Psoas muscle (tissue), 8 donors: Measurements from ENCODE around the gene NEURL2. TPM values are rescaled to one million over a fixed set of nuclear protein-coding genes. Genes with fewer than 3 reads are reported as not detected.

Source experiments
- ATAC-seq, 4 donors: fragments of 200-7000 bp; cut with Tn5 transposase; one replicate each; pipeline ENCODE4 v1.9.1; 2020; ENCODE audit warnings: moderate library complexity in 3 of 4, mild to moderate bottlenecking in 2 of 4
- DNase-seq, 2 donors: peaks; one replicate each; pipeline ENCODE4 v3.0.0-alpha.2; 2020
- H3K27ac ChIP-seq: fragments of 200-600 bp; one replicate; pipeline ENCODE4 v1.8.0; 2022
- H3K27me3 ChIP-seq, 3 donors: fragments of 200-600 bp in 1 of 3; one replicate each; pipeline versions ENCODE4 v1.6.1 to v1.8.0; 2013 to 2022; ENCODE audit warnings: low read length in 2 of 3, mild to moderate bottlenecking in 2 of 3, moderate library complexity in 1 of 3; ENCODE audit not compliant: insufficient read depth in 3 of 3
- H3K36me3 ChIP-seq, 2 donors: fragments of 200-600 bp in 1 of 2; one replicate each; pipeline versions ENCODE4 v1.6.1 to v1.8.0; 2013 to 2022; ENCODE audit warnings: low read depth in 1 of 2, mild to moderate bottlenecking in 1 of 2, moderate library complexity in 1 of 2; ENCODE audit not compliant: insufficient read depth in 1 of 2
- H3K4me1 ChIP-seq: fragments of 200-600 bp; one replicate; pipeline ENCODE4 v1.8.0; 2022
- H3K4me3 ChIP-seq: fragments of 200-600 bp; one replicate; pipeline ENCODE4 v1.8.0; 2022; ENCODE audit warnings: mild to moderate bottlenecking
- H3K9me3 ChIP-seq: fragments of 200-600 bp; one replicate; pipeline ENCODE4 v1.8.0; 2022
- WGBS, 3 donors: extraction: QIAGEN DNeasy Blood & Tissue Kit; methylation state at CpG; one replicate each; pipeline versions ENCODE4 v1.1.6 to v1.1.7; 2013; 5-methylcytosine and 5-hydroxymethylcytosine counted together
- intact Hi-C, 2 donors: fragments of 100-400 bp; cut with DNase I; formaldehyde crosslinking; loops; one replicate each; pipeline versions ENCODE4 v1.11.0 to v1.14.2; 2022
- polyA plus RNA-seq, 3 donors: library from polyadenylated mRNA; stranded (reverse); fragments of 200-250 nt; gene quantifications; one replicate each; pipeline ENCODE4 v1.2.3, GENCODE V29; 2013
- total RNA-seq, 4 donors: library from RNA; stranded (reverse); fragmentation: NEBNext Ultra II Directional in 2 of 4; extraction: Animal tissue kit (Norgen Biotek cat#: 25700) in 2 of 4; gene quantifications; one replicate each; pipeline versions ENCODE4 v1.2.1 to v1.2.4, GENCODE V29; 2021 to 2023
- TF ChIP-seq, protein P1 (sequence below): fragments of 200-600 bp; IDR thresholded peaks from one replicate; pipeline ENCODE4 v1.8.0; 2022; ENCODE audit warnings: antibody characterized with exemption
- donor health status: healthy with polysubstance abuse.
- donor health status: DM: no; HTN: no; CAD: no; lungs with moderate emphysema.
- donor health status: Bipolar disorder and iron deficiency.
- donor health status: healthy.
- donor health status: DM: yes; HTN: yes; CAD: no.
- donor health status: DM: no; HTN: no; CAD: no.
- donor health status: DM: no; HTN: no; CAD: no.
- donor health status: DM: yes; HTN: yes; CAD: no.

Gene NEURL2
- total and polyA plus RNA-seq, 7 donors = 4.3 to 11.8 (median 7.9) TPM

DNA sequence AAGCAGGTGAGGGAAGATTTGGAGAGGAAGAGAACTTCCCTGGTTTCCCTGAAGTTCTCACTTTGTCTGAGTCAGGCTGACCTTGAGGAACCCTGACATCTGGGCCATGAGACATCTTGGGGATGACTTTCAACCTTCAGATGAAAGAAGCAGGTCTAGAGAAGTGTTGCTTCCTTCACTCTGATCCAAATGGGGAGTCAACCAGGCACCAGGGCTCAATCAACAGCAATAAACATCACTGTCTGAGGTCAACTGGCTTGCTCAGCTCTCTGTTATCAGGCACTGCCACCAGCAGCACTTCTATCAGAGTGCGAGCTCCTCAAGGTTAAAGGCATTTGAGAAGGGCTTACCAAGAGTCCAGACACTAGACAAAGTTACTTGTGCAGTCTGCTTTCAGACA is 40.1 kb downstream of the NEURL2 start:
- intact Hi-C loops = no loop called here
- Histone ChIP-seq H3K27ac (no peak overlapping the region), H3K4me3 (no peak overlapping the region), H3K4me1 (peaks cover 23% of the 10 kb centered on the region), H3K36me3 (peaks cover 0 to 75% of the 10 kb centered on the region in 2 donors), H3K27me3 (no peaks in the 10 kb centered on the region), H3K9me3 (no peaks in the 10 kb centered on the region)
- ATAC-seq (no peak), DNase-seq (no peak)
- TF ChIP-seq, protein P1, sequence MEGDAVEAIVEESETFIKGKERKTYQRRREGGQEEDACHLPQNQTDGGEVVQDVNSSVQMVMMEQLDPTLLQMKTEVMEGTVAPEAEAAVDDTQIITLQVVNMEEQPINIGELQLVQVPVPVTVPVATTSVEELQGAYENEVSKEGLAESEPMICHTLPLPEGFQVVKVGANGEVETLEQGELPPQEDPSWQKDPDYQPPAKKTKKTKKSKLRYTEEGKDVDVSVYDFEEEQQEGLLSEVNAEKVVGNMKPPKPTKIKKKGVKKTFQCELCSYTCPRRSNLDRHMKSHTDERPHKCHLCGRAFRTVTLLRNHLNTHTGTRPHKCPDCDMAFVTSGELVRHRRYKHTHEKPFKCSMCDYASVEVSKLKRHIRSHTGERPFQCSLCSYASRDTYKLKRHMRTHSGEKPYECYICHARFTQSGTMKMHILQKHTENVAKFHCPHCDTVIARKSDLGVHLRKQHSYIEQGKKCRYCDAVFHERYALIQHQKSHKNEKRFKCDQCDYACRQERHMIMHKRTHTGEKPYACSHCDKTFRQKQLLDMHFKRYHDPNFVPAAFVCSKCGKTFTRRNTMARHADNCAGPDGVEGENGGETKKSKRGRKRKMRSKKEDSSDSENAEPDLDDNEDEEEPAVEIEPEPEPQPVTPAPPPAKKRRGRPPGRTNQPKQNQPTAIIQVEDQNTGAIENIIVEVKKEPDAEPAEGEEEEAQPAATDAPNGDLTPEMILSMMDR = no peak
- 69 to 96% (median 83%) methylated on average over 1 of the region's 1 CpG for WGBS, 3 donors

DNA sequence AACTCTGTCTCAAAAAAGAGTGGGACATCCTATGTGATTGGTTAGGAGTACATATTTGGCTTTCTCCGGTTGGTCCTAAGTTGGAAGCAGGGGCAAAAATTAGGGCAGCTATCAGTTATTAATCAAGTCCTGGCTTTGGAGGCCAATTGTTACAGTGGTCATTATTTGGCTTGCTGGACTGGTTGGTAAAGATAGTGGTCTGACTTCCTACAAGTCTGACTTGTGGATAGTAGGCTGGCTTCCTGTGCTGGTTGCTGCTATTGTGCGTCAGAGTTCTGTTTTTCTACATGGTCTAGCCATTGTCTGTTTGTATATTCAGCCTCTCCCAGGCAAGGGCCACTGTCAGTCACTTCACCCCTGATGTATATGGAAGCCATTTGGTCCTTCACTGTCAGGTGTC is 40.8 kb downstream of the NEURL2 start:
- TF ChIP-seq, protein P1 = no peak
- intact Hi-C loops = no loop called here
- ATAC-seq (no peak), DNase-seq (no peak)
- 92 to 97% (median 93%) methylated on average over 2 of the region's 2 CpGs for WGBS, 3 donors
- no peaks in the 10 kb centered on the region for H3K9me3 ChIP-seq
- no peaks in the 10 kb centered on the region for H3K27me3 ChIP-seq
- peaks cover 0 to 82% of the 10 kb centered on the region in 2 donors for H3K36me3 ChIP-seq
- no peak overlapping the region for H3K4me3 ChIP-seq
- no peak overlapping the region for H3K27ac ChIP-seq
- peaks cover 16% of the 10 kb centered on the region for H3K4me1 ChIP-seq

DNA sequence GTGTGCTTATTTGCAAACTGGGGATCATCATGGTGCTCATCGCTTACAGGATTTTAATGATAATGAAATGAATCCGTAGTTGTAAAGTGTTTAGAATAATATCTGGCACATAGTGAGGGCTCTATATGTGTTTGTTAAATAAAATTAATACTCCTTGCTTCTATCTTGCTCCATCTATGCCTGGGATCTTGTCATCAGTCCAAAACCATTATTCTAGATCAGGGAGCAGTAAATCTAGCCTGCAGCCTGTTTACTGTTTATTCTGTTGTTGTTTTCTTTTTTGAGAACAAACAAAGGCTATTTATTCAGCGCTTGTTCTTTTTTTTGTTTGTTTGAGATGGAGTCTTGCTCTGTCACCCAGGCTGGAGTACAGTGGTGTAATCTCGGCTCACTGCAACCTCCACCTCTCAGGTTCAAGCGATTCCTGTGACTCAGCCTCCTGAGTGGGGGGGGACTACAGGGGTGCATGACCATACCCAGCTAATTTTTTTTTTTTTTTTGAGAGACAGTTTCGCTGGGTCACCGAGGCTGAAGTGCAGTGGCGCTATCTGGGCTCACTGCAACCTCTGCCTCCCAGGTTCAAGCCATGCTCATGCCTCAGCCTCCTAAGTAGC is 41.9 kb downstream of the NEURL2 start:
- ATAC-seq (no peak), DNase-seq (no peak)
- Histone ChIP-seq H3K4me3 (no peak overlapping the region), H3K27ac (no peak overlapping the region), H3K36me3 (peaks cover 0 to 93% of the 10 kb centered on the region in 2 donors), H3K4me1 (peaks cover 6% of the 10 kb centered on the region), H3K9me3 (no peaks in the 10 kb centered on the region), H3K27me3 (no peaks in the 10 kb centered on the region)
- TF ChIP-seq, protein P1 = no peak
- intact Hi-C loops = no loop called here
- WGBS, 3 donors = 92 to 98% (median 96%) methylated on average over 8 of the region's 8 CpGs

DNA sequence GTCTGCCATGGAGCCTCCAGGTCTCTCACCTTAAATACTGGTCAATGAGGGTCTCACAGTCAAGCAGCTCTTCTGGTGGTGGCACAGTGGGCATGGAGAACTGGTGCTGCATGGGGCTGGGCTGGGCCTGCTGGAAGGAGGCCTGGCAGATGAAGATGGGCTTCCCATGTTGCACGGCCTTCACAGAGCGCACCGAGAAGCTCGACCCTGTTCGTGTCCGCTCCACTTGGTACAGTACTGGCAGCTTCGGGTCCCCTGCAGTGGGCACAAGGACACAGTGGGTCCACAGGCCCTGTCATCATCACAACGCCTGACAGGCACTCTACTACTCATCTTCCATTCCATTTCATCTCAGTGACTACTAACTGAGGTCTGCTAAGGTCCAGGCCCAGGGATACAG is 42.6 kb downstream of the NEURL2 start:
- no peak overlapping the region for H3K27ac ChIP-seq

More for the DNA sequence above, 42.6 kb downstream of the NEURL2 start:
- Histone ChIP-seq H3K9me3 (no peaks in the 10 kb centered on the region), H3K4me3 (no peak overlapping the region), H3K4me1 (peaks cover 10% of the 10 kb centered on the region), H3K36me3 (peaks cover 0 to 93% of the 10 kb centered on the region in 2 donors), H3K27me3 (no peaks in the 10 kb centered on the region)
- WGBS, 3 donors = 81 to 91% (median 86%) methylated on average over 8 of the region's 8 CpGs
- intact Hi-C loops = no loop called here
- ATAC-seq (no peak), DNase-seq (no peak)
- TF ChIP-seq, protein P1 = no peak
